Fibroblast of skin of left biceps (primary cell): ENCODE data around the gene FAF1.
"Not testable (repeated sequence)": the region's sequence is repeated elsewhere in the genome, so short reads cannot be mapped to it uniquely, and the experiment has no call there.

Experiments used
- DNase-seq, 2 experiments: peaks; one replicate each; pipeline ENCODE4 v3.0.0-alpha.2; 2013; ENCODE audit warnings: low read depth in 2 of 2

The FAF1 gene

GRCh38 chr1:50959303-50959912 is 659 bp downstream of the FAF1 start:
- no peak for DNase-seq

- DNase-seq: no peak
These were observed 5.0 kb downstream of the FAF1 start for GRCh38 chr1:50955116-50955515.

DNA sequence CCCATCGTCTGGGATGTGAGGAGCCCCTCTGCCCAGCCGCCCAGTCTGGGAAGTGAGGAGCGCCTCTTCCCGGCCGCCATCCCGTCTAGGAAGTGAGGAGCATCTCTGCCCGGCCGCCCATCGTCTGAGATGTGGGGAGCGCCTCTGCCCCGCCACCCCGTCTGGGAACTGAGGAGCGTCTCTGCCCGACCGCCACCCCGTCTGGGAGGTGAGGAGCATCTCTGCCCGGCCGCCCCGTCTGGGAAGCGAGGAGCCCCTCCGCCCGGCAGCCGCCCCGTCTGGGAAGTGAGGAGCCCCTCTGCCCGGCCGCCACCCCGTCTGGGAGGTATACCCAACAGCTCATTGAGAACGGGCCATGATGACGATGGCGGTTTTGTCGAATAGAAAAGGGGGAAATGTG is 7.5 kb downstream of the FAF1 start:
- DNase-seq: not testable (repeated sequence)

- DNase-seq: no peak
These were observed 9.7 kb downstream of the FAF1 start for GRCh38 chr1:50950396-50950795.

DNA sequence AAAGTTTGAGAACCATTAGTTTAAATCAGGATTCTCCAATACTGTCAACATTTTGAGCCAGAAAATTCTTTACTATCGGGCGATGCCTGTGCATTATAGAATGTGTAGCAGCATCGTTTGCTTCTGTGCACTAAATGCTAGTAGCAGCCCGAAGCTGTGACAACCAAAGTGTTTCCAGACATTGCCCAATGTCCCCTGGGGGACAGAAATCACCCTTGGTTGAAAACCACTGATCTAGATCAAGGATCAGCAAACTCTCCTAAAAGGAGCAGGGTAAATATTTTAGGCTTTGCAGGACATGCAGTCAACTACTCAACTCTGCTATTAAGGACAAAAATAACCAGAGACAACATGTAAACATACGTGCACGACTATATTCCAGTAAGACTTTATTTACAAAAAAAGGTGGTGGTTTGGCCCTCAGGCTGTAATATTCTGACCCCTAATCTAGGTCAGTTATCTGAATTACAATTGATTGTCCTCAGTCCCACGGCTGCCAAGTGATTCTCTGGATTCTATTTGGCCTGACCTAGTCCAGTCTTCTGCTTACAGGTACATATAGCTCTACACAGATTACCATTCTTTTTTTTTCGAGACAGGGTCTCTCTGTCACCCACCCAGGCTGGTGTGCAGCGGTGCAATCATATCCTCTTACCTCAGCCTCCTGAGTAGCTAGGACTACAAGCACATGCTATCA is 10.6 kb downstream of the FAF1 start:
- no peak for DNase-seq

- DNase-seq: no peak
These were observed 17.7 kb downstream of the FAF1 start for GRCh38 chr1:50942334-50942733.

DNA sequence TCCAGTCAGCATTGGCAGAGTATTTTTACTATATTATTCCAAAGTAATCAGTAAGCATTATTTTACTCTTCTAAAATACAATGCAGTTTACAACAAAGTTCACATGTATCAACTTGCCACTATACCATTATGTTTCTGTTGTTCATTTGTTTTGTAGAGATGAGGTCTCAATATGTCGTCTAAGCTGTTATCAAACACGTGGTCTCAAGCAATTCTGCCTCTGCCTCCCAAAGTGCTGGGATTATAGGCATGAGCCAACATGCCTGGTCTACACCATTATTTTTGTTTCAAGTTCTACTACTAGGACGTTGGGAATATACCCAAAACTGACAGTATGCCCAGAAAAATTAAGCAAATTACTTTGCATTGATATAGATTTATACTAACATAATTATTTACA is 19.8 kb downstream of the FAF1 start:
- DNase-seq: no peak

GRCh38 chr1:50936321-50936720 is 23.7 kb downstream of the FAF1 start:
- no peak for DNase-seq

DNA sequence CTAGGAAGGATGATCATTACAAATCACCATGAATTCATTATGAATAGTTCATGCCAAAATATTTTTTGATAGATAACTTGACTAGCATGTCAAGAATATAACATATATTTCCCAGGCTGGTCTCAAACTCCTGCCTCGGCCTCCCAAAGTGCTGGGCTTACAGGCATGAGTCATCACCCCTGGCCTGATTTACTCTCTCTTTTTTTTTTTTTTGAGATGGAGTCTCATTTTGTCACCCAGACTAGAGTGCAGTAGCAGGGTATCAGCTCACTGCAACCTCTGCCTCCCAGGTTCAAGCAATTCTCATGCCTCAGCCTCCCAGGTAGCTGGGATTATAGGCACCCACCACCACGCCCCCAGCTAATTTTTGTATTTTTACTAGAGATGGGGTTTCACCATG is 24.8 kb downstream of the FAF1 start:
- DNase-seq: not testable (repeated sequence)

DNA sequence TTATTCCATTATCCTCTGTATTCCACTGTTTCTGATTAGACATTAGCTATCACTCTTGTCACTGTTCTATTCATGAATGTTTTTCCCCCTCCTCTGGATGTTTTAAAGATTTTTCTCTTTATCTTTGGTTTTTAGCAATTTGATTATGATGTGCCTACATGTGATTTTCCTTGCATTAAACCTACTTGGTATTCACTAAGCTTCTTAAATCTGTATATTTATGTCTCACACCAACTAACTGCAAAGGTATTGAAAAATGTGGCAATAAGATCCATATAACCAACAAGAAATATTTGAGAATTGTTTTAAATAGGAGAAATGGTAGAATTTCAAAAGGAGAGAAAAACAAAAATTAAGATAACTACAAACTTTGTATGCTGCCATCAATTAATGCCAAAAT is 25.2 kb downstream of the FAF1 start:
- DNase-seq: no peak

- not testable (repeated sequence) for DNase-seq
These were observed 26.3 kb downstream of the FAF1 start for GRCh38 chr1:50933770-50934169.

GRCh38 chr1:50932043-50932442 is 28.0 kb downstream of the FAF1 start:
- not testable (repeated sequence) for DNase-seq

GRCh38 chr1:50930965-50931737 is 28.9 kb downstream of the FAF1 start:
- DNase-seq: no peak

DNA sequence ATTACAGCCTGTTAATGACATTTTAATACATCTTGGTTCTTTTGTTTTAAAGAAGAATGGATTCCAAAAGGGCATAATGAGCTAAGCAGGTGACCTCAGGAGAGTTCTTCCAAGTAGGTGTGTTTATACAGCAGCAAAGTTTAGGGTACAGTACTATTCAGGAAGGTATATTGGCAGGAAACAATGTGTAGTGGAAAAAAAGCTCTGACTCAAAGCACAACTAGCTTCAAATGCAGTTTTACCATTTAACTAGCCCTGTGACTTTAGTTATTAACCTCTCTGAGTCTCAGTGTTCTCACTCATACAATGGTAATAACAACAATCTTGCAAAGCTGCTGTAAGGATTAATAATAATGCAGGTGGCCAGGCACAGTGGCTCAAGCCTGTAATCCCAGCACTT is 29.9 kb downstream of the FAF1 start:
- no peak for DNase-seq

DNA sequence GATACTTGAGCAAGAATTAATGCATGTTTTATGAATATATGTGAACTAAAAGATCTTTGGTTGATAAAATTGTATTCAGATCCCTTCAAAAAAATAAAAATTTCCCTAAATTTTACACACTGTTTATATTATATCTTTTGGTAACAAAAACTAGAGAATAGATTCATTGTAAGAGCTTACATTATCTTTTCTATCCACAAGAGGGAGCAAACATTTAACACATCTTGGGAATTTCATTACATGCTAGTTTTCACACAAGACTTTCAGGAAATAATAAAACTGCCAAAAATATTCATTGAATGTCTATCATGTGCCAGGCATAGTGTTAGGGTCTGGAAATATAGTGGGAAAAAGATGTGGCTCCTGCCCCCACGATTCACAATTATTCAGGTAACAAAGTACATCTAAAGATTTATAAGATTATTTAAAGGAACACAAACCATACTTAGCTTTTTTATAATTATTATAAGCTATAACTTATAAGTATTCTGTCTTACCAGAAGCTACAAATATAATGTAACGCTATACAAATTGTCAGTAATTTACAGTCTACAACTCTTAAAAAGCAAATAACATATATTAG is 30.6 kb downstream of the FAF1 start:
- peak; percentile 11 to 17 for DNase-seq

- no peak for DNase-seq
These were observed 36.5 kb downstream of the FAF1 start for GRCh38 chr1:50923564-50923963.

- no peak for DNase-seq
These were observed 39.0 kb downstream of the FAF1 start for GRCh38 chr1:50921029-50921428.

- no peak for DNase-seq
These were observed 39.7 kb downstream of the FAF1 start for GRCh38 chr1:50920409-50920808.

GRCh38 chr1:50917138-50918137 is 42.6 kb downstream of the FAF1 start:
- DNase-seq: no peak

DNA sequence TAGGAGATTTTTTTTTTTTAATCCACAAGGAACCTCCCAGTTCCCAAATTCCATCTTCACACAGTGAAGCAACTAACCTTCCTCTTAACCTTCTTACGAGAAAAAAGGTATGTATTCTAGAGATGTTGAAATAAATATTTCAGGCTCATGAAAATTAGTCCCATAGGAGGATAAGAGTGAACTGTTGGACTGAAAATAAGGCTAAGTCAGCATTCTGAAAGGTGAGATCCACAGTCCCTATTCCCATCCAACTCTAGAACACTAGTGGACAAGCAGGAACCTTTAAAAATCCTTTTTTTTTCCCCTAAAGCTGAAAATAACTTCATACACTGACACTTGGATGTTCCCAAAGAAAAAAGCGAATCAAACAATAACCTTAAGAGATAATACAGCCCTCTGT is 44.4 kb downstream of the FAF1 start:
- DNase-seq: no peak

GRCh38 chr1:50913954-50914353 is 46.1 kb downstream of the FAF1 start:
- DNase-seq: no peak
